ENCODE data around the gene DNAJC17. TPM values are rescaled to one million over a fixed set of nuclear protein-coding genes. Genes with fewer than 3 reads are reported as not detected.

Gene DNAJC17
- total and polyA plus RNA-seq, 4 donors, result 10.0 to 32.5 (median 19.9) TPM

- TF ChIP-seq NR2F2 (IDR thresholded peaks at IDR 0.05) (no peak), GABPA (IDR thresholded peaks at IDR 0.05 in 1 of 2, conservative IDR thresholded peaks at IDR 0.05 in 1 of 2) (no peak), RXRA (IDR thresholded peaks at IDR 0.05) (no peak)
- TF ChIP-seq, protein P1, sequence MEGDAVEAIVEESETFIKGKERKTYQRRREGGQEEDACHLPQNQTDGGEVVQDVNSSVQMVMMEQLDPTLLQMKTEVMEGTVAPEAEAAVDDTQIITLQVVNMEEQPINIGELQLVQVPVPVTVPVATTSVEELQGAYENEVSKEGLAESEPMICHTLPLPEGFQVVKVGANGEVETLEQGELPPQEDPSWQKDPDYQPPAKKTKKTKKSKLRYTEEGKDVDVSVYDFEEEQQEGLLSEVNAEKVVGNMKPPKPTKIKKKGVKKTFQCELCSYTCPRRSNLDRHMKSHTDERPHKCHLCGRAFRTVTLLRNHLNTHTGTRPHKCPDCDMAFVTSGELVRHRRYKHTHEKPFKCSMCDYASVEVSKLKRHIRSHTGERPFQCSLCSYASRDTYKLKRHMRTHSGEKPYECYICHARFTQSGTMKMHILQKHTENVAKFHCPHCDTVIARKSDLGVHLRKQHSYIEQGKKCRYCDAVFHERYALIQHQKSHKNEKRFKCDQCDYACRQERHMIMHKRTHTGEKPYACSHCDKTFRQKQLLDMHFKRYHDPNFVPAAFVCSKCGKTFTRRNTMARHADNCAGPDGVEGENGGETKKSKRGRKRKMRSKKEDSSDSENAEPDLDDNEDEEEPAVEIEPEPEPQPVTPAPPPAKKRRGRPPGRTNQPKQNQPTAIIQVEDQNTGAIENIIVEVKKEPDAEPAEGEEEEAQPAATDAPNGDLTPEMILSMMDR (IDR thresholded peaks at IDR 0.05; ENCODE audit: low read depth, low read length, missing input control), result no peak
- peaks cover 4 to 58% (median 40%) of the 10 kb centered on the region in 4 donors for H3K4me1 ChIP-seq (ENCODE audit: control insufficient read depth in 4 of 4, insufficient read depth in 4 of 4, low read length in 3 of 4)
- no peak overlapping the region for H3K4me3 ChIP-seq (ENCODE audit: low read depth in 1 of 3, low read length in 3 of 3)
- H3K36me3 ChIP-seq (ENCODE audit: control insufficient read depth in 4 of 4, insufficient read depth in 3 of 4, low read depth in 1 of 4, low read length in 3 of 4), result peaks cover 1 to 21% (median 13%) of the 10 kb centered on the region in 4 donors
- H3K9me3 ChIP-seq (ENCODE audit: control insufficient read depth in 4 of 4, low read length in 3 of 4), result no peaks in the 10 kb centered on the region
- H3K27ac ChIP-seq (ENCODE audit: low read depth in 1 of 2, low read length in 2 of 2), result no peak overlapping the region
- DNase-seq (ENCODE audit: low spot score), result no peak
- no peaks in the 10 kb centered on the region for H3K27me3 ChIP-seq (ENCODE audit: control insufficient read depth in 4 of 4, insufficient read depth in 4 of 4, low read length in 3 of 4)
- no peak overlapping the region for H3K9ac ChIP-seq (ENCODE audit: low read depth in 1 of 2, low read length in 2 of 2)
- 91% methylated on average over 8 of the region's 8 CpGs for WGBS
These were observed 33.8 kb downstream of the DNAJC17 start for GRCh38 chr15:40773496-40773895.

DNA sequence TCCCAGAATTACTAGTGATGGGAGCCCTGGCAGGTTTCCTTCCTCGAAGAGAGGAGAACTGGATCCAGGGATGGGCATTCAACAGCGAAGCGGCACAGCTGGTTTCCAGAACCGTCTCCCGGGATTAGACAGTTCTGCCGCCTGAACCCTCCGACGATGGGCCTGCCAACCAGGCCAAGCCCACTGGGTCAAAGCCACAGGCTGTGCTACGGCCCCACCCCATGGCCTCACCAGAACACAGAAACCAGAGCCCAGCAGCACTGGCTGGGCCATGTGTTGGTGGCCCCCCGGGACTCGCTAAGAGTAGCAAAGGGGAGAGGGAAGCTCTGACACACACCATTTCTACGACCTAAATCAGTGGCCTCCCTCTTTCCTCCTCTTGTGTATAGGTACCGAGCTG, 35.3 kb downstream of the DNAJC17 start:
- TF ChIP-seq, protein P1 (IDR thresholded peaks at IDR 0.05; ENCODE audit: low read depth, low read length, missing input control), result no peak
- TF ChIP-seq, protein P2, sequence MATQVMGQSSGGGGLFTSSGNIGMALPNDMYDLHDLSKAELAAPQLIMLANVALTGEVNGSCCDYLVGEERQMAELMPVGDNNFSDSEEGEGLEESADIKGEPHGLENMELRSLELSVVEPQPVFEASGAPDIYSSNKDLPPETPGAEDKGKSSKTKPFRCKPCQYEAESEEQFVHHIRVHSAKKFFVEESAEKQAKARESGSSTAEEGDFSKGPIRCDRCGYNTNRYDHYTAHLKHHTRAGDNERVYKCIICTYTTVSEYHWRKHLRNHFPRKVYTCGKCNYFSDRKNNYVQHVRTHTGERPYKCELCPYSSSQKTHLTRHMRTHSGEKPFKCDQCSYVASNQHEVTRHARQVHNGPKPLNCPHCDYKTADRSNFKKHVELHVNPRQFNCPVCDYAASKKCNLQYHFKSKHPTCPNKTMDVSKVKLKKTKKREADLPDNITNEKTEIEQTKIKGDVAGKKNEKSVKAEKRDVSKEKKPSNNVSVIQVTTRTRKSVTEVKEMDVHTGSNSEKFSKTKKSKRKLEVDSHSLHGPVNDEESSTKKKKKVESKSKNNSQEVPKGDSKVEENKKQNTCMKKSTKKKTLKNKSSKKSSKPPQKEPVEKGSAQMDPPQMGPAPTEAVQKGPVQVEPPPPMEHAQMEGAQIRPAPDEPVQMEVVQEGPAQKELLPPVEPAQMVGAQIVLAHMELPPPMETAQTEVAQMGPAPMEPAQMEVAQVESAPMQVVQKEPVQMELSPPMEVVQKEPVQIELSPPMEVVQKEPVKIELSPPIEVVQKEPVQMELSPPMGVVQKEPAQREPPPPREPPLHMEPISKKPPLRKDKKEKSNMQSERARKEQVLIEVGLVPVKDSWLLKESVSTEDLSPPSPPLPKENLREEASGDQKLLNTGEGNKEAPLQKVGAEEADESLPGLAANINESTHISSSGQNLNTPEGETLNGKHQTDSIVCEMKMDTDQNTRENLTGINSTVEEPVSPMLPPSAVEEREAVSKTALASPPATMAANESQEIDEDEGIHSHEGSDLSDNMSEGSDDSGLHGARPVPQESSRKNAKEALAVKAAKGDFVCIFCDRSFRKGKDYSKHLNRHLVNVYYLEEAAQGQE (IDR thresholded peaks at IDR 0.05), result no peak
- TF ChIP-seq EGR1 (IDR thresholded peaks at IDR 0.05; ENCODE audit: low read depth in 2 of 2), result no peak
- no peak for TF ChIP-seq JUND (IDR thresholded peaks at IDR 0.05)
- no peak for TF ChIP-seq ZBTB33 (IDR thresholded peaks at IDR 0.05)
- TF ChIP-seq FOXA2 (IDR thresholded peaks at IDR 0.05), result no peak
- no peak for TF ChIP-seq GABPA (IDR thresholded peaks at IDR 0.05 in 1 of 2, conservative IDR thresholded peaks at IDR 0.05 in 1 of 2)
- TF ChIP-seq RAD21 (IDR thresholded peaks at IDR 0.05), result no peak
- TF ChIP-seq RXRA (IDR thresholded peaks at IDR 0.05), result no peak
- no peak for TF ChIP-seq HNF4G (IDR thresholded peaks at IDR 0.05)
- TF ChIP-seq TAF1 (conservative IDR thresholded peaks at IDR 0.05), result no peak
- TF ChIP-seq, protein P3, sequence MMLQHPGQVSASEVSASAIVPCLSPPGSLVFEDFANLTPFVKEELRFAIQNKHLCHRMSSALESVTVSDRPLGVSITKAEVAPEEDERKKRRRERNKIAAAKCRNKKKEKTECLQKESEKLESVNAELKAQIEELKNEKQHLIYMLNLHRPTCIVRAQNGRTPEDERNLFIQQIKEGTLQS (IDR thresholded peaks at IDR 0.05), result no peak
- no peak for TF ChIP-seq MAX (IDR thresholded peaks at IDR 0.05)
- TF ChIP-seq SP1 (IDR thresholded peaks at IDR 0.05), result no peak
- no peak for TF ChIP-seq FOXA1 (IDR thresholded peaks at IDR 0.05)
- no peak for TF ChIP-seq HNF4A (conservative IDR thresholded peaks at IDR 0.05)
- H3K27ac ChIP-seq (ENCODE audit: low read depth in 1 of 2, low read length in 2 of 2), result peak overlapping the region; percentile 33 to 37
- H3K4me1 ChIP-seq (ENCODE audit: control insufficient read depth in 4 of 4, insufficient read depth in 4 of 4, low read length in 3 of 4), result peaks cover 4 to 61% (median 38%) of the 10 kb centered on the region in 4 donors
- H3K27me3 ChIP-seq (ENCODE audit: control insufficient read depth in 4 of 4, insufficient read depth in 4 of 4, low read length in 3 of 4), result no peaks in the 10 kb centered on the region
- H3K9me3 ChIP-seq (ENCODE audit: control insufficient read depth in 4 of 4, low read length in 3 of 4), result no peaks in the 10 kb centered on the region
- no peak overlapping the region for H3K9ac ChIP-seq (ENCODE audit: low read depth in 1 of 2, low read length in 2 of 2)
- H3K36me3 ChIP-seq (ENCODE audit: control insufficient read depth in 4 of 4, insufficient read depth in 3 of 4, low read depth in 1 of 4, low read length in 3 of 4), result peaks cover 0 to 33% (median 14%) of the 10 kb centered on the region in 4 donors
- WGBS, result 95% methylated on average over 13 of the region's 13 CpGs
- H3K4me3 ChIP-seq (ENCODE audit: low read depth in 1 of 3, low read length in 3 of 3), result no peak overlapping the region
- no peak for DNase-seq (ENCODE audit: low spot score)

Data from liver (tissue), 9 donors.